Neural progenitor cell (in vitro differentiated cells): ENCODE measurements around the gene STAG1.

ENCODE experiments used
- EZH2 ChIP-seq: fragments of 200-600 bp; sonication (generic); IDR thresholded peaks from 2 replicates; pipeline ENCODE4 v1.6.1; 2017; ENCODE audit warnings: antibody characterized with exemption, mild to moderate bottlenecking, moderate library complexity
- EZH2phosphoT487 ChIP-seq: fragments of 200-600 bp; sonication (generic); IDR thresholded peaks from 2 replicates; pipeline ENCODE4 v1.6.1; 2017; ENCODE audit warnings: antibody characterized with exemption
- TF ChIP-seq, protein P1 (sequence below): fragments of 200-600 bp; sonication (generic); IDR thresholded peaks from 2 replicates; pipeline ENCODE4 v1.5.1; 2017; ENCODE audit warnings: antibody characterized with exemption, mild to moderate bottlenecking

DNA sequence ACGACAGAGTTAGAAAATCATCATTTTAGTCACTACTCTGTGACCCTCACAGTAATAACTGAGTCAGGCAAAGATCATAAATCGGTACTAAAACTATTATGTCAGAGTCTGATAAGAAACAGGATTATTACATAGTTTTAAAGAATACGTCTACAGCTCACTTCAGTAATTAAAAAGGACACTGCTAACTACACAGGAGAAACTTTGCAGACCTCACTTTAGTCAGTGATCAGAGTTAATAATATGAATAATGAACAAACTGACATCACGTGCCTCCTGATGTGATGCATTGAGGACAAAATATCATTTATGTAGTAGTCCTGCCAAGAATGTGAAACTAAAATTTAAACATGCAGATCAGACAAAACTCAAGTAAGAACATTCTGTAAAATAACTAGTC is 339.9 kb downstream of the STAG1 start:
- TF ChIP-seq, protein P1, sequence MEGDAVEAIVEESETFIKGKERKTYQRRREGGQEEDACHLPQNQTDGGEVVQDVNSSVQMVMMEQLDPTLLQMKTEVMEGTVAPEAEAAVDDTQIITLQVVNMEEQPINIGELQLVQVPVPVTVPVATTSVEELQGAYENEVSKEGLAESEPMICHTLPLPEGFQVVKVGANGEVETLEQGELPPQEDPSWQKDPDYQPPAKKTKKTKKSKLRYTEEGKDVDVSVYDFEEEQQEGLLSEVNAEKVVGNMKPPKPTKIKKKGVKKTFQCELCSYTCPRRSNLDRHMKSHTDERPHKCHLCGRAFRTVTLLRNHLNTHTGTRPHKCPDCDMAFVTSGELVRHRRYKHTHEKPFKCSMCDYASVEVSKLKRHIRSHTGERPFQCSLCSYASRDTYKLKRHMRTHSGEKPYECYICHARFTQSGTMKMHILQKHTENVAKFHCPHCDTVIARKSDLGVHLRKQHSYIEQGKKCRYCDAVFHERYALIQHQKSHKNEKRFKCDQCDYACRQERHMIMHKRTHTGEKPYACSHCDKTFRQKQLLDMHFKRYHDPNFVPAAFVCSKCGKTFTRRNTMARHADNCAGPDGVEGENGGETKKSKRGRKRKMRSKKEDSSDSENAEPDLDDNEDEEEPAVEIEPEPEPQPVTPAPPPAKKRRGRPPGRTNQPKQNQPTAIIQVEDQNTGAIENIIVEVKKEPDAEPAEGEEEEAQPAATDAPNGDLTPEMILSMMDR, result no peak
- no peak for TF ChIP-seq EZH2
- TF ChIP-seq EZH2phosphoT487, result no peak
